ENCODE data around the gene GAS7.

Gene GAS7

GRCh38 chr17:9969301-9969935, 229.0 kb downstream of the GAS7 start:
- DNase-seq (ENCODE audit: low read depth, low spot score) = no peak
- no peak overlapping the region for H3K27ac ChIP-seq

DNA sequence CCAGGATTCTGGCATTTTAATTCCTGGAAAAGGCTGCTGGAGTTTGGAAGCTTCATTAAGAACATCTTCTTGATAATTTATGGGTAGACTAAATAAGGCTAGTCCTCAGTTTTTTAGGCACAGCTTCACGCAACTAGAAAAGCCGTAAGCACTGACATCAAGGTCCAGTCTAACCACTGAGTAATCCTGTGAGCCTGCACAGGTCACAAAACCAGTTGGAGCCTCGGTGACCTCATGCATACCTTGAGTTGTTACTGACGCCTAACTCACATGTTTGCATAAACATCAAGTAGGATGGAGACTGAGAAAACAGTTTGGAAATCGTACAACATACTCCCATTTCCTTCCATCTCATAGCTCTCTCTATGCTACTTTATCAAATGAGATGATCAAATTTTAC, 229.5 kb downstream of the GAS7 start:
- no peak overlapping the region for H3K27ac ChIP-seq
- no peak for DNase-seq (ENCODE audit: low read depth, low spot score)

DNA sequence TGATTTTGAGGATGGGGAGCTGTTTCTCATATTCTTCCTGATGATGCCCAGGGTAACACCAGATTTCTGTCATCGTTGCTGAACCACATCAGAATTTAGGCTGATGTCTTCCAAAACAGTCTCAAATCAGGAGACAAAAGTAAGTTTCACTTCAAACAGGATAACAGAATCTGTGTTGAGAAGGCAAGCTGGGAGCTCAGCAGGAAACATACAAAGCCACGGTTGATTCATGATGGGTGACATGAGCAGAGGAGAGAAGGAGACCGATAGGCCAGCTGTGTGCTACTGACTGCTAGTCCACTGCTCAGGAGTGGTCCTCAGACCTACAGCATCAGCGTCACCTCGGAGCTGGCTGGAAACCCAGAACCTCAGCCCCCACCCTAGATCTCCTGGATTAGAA, 230.4 kb downstream of the GAS7 start:
- no peak for DNase-seq (ENCODE audit: low read depth, low spot score)
- no peak overlapping the region for H3K27ac ChIP-seq

- no peak for DNase-seq (ENCODE audit: low read depth, low spot score)
- H3K27ac ChIP-seq = no peak overlapping the region
Observed at GRCh38 chr17:9959377-9959981, 238.9 kb downstream of the GAS7 start.

GRCh38 chr17:9958586-9959281, 239.7 kb downstream of the GAS7 start:
- no peak overlapping the region for H3K27ac ChIP-seq
- DNase-seq (ENCODE audit: low read depth, low spot score) = no peak

DNA sequence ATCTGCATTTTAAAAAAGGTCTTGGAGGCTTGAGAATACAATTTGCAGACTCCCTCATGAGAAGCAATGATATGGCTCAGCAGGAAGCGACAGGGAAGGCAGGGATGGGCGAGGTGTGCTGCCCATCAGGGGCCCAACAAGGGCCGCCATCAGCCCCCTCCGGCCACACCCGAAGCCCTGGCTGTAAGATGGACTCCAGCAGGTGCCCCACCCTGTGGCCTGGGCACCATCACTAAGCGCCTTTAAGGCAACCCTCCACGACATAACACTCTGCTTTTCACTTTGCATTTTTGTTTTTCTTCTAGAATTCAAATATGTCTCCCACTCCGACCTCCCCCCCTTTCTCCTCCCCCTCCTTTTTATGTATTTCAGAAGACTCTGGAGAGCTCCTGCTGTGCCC, 241.2 kb downstream of the GAS7 start:
- H3K27ac ChIP-seq = no peak overlapping the region
- DNase-seq (ENCODE audit: low read depth, low spot score) = no peak

GRCh38 chr17:9956474-9957131, 241.8 kb downstream of the GAS7 start:
- DNase-seq (ENCODE audit: low read depth, low spot score) = no peak
- no peak overlapping the region for H3K27ac ChIP-seq

DNA sequence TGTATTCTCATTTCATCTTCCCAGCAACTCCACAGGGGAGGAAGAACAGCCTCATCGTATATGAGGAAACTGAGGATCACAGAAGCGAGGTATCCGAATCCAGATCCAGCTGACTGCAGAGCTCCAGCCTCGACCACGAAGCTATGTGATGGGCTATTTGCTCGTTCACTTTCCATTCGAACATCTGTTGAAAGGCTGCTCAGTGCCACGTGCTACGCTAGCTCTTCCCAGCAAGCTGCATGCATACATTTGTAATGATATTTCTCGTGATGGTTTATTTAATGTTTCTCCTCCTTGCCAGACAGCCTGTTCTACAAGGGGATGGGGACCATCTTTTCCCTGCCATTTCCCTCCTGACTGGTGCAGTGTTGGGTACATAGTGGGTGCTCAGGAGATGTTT, 244.9 kb downstream of the GAS7 start:
- DNase-seq (ENCODE audit: low read depth, low spot score) = no peak
- no peak overlapping the region for H3K27ac ChIP-seq

DNA sequence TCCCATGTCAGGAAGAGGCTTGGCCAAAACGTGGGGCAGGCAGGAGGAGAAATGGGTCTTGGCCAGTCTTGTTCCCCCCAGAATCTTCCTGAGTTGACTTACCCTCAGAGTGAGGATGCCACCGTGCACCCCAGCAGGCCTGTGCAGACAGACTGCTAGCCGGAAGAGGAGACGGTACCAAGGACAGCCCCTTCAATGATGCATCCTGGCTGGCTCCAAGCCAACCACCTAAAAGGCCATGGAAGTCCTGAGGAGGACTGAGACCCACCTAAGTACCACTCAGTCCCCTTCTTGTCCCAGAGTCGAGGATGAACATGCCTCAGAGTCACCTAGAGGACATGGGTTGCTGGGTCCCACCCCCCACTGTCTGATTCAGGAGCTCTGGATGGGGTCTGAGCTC, 246.6 kb downstream of the GAS7 start:
- DNase-seq (ENCODE audit: low read depth, low spot score) = no peak
- no peak overlapping the region for H3K27ac ChIP-seq

DNA sequence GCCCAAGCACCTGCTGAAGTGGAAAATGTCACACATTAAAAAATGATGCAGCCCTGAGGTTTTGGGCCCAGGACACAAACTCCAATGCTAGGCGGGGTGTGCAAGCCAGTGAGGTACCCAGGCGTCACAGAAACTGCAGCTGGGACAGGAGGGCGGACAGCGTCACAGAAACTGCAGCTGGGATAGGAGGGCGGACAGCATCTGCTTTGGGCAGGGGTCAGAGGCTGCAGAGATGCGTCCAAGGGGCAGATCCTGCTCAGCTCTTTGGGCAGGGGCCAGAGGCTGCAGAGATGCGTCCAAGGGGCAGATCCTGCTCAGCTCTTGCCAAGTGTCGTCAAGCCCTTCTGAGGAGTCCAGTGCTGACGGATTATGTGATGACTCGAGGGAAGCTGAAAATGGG, 249.5 kb downstream of the GAS7 start:
- DNase-seq (ENCODE audit: low read depth, low spot score) = no peak
- no peak overlapping the region for H3K27ac ChIP-seq

DNA sequence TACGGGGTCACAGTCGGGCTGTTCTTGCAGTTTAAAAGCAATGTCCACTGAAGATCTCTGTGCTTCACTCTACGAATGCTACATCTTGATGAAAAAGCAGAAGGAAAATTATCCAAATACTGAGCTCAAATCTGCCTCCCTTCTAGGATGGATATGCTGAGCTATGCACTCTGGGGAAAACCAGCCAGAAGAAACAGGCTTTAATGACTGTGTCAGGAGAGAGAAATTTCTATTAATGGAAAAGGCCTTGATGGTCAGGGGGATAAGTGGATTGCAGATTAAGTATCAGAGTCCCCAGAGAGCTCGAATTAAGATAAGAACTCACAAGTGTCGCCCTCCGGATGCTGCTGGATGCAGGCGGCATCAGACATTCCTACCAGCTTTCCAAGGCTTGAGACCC, 253.7 kb downstream of the GAS7 start:
- DNase-seq (ENCODE audit: low read depth, low spot score) = no peak
- H3K27ac ChIP-seq = no peak overlapping the region

DNA sequence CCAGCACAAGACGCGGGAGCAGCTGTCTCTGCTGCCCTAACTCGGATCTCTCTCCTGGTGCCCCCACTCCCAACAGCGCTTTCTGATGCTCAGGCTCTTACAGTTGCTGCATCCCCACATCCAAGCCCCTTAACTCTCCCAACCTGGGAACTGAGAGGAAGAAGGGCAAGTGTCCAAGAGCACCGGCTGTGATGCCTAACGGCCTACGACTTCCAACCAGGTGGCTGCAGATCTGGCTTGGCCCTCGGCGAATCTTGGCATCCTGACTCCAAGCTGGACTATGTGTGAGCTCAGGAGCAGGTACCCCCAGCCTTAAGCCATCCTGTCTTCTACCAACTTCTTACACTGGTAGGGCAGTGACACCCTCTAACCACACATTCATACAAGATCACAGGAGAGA, 255.1 kb downstream of the GAS7 start:
- no peak for DNase-seq (ENCODE audit: low read depth, low spot score)
- H3K27ac ChIP-seq = no peak overlapping the region

GRCh38 chr17:9942885-9943284, 255.5 kb downstream of the GAS7 start:
- DNase-seq (ENCODE audit: low read depth, low spot score) = no peak
- no peak overlapping the region for H3K27ac ChIP-seq

DNA sequence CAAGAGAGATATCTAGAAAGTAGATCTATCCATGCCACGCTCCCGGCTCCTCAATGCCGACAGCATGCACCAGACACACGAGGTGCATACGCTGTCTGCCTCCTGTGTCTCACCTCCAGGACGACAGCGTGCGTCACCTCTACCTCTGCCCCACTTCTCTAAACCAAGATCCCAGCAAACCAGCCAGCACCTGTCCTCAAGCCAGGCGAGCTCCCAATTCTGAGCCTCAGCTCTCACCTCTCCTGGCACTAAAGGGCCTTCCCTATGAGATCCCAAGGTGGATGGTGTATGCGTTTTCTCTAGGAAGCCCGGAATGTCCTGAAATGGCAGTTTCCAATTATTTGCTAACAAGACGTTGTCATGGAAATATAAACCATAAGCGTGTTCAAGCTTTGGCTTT, 257.1 kb downstream of the GAS7 start:
- no peak for DNase-seq (ENCODE audit: low read depth, low spot score)
- no peak overlapping the region for H3K27ac ChIP-seq

GRCh38 chr17:9940841-9941240, 257.6 kb downstream of the GAS7 start:
- H3K27ac ChIP-seq = no peak overlapping the region
- DNase-seq (ENCODE audit: low read depth, low spot score) = no peak

DNA sequence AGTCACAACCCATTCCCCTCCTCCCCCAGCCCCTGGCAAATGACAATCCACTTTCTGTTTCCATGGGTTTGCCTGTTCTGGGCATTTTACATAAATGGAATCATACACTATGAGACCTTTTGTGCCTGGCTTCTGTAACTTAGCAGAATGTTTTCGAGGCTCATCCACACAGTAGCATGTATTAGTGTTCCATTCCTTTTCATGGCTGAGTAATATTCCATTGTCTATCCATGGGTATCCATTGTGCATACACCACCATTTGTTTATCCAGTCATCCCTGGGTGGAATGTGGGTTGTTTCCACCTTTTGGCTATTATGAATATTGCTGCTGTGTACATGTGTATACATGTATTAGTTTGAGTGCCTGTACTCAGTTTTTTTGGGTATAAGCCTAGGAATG, 259.6 kb downstream of the GAS7 start:
- H3K27ac ChIP-seq = no peak overlapping the region
- no peak for DNase-seq (ENCODE audit: low read depth, low spot score)

- no peak overlapping the region for H3K27ac ChIP-seq
- no peak for DNase-seq (ENCODE audit: low read depth, low spot score)
Observed at GRCh38 chr17:9937901-9938300, 260.5 kb downstream of the GAS7 start.

- DNase-seq (ENCODE audit: low read depth, low spot score) = no peak
- H3K27ac ChIP-seq = no peak overlapping the region
Observed at GRCh38 chr17:9937241-9937761, 261.1 kb downstream of the GAS7 start.

- DNase-seq (ENCODE audit: low read depth, low spot score) = no peak
- no peak overlapping the region for H3K27ac ChIP-seq
Observed at GRCh38 chr17:9936095-9936494, 262.3 kb downstream of the GAS7 start.

DNA sequence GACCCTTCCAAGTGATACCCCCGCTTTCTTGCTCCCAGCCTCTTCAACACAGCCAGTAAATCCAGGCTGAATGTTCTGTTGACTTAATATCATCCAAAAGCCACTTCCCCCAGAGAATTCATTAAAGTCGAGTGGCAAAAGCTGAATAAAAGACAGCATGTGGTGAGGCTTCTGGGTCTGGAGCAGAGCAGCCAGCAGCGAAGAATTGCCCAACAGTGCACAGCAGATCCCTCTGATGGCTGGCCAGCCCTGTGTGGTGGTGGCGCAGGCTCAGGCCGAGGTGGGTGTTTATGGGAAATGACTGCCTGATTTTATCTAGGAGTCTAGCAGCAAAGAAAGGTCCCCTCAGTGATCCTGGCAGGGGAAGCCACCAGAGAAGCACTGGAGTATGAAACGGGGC, 263.0 kb downstream of the GAS7 start:
- no peak overlapping the region for H3K27ac ChIP-seq
- DNase-seq (ENCODE audit: low read depth, low spot score) = no peak

GRCh38 chr17:9934331-9934730, 264.1 kb downstream of the GAS7 start:
- DNase-seq (ENCODE audit: low read depth, low spot score) = no peak
- no peak overlapping the region for H3K27ac ChIP-seq
